ENCODE data around the gene HNF4A. TPM values are rescaled to one million over a fixed set of nuclear protein-coding genes. Genes with fewer than 3 reads are reported as not detected.
A peak's percentile ranks its signal among the peaks of the same experiment; 100 is the strongest.

Gene HNF4A
- total and polyA plus RNA-seq, 2 of the 13 experiments (the other 11 are each of a cell fraction or from before 2014, with no cell fraction given): 80.9 to 169 TPM

DNA sequence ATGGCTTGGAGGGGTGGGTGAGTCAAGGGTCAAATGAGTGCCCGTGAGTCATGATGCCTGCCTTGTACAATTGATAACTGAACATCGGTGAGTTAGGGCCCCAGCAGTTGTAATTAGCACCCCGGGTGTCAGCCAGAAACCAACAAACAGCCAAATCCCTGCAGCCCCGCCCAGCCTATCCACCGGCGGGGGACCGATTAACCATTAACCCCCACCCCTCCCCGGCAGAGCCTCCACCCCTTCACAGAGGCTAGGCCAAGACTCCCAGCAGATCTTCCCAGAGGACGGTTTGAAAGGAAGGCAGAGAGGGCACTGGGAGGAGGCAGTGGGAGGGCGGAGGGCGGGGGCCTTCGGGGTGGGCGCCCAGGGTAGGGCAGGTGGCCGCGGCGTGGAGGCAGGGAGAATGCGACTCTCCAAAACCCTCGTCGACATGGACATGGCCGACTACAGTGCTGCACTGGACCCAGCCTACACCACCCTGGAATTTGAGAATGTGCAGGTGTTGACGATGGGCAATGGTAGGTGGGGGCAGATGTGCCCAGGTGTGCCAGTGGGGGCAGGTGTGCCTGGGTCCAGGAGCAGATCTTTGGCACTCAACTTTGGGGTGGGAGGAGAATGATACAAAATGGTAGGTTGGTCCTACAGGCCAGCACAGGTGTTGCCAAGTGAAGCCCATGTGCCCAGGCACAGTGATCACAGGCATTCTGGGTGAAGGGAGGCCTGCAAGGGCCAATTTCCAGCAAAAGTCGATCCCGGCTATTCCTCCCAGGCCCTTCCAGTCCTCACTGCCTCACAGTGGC, 45.7 kb downstream of the HNF4A start (continued):
- TF ChIP-seq HIC2 (CRISPR knock-in tag; IDR thresholded peaks at IDR 0.05; ENCODE audit: low read depth) (peak; percentile 67), KLF13 (CRISPR knock-in tag; IDR thresholded peaks at IDR 0.05) (no peak), ZNF564 (CRISPR knock-in tag; IDR thresholded peaks at IDR 0.05) (peak; percentile 17; the same call in 1 of the 2 replicates), GATAD2A (CRISPR knock-in tag; IDR thresholded peaks at IDR 0.05) (peak; percentile 69; the same call in 1 of the 2 replicates), PBX2 (CRISPR knock-in tag; IDR thresholded peaks at IDR 0.05) (no peak), ZNF816 (CRISPR knock-in tag; IDR thresholded peaks at IDR 0.05; ENCODE audit: borderline replicate concordance) (peak; percentile 79; the same call in 1 of the 2 replicates), TCF12 (IDR thresholded peaks at IDR 0.05) (no peak), TCF12 (CRISPR knock-in tag; IDR thresholded peaks at IDR 0.05) (no peak), SSRP1 (CRISPR knock-in tag; IDR thresholded peaks at IDR 0.05) (no peak; the same call in 1 of the 2 replicates), FOSL2 (CRISPR knock-in tag; IDR thresholded peaks at IDR 0.05) (peak; percentile 84), IRX3 (CRISPR knock-in tag; IDR thresholded peaks at IDR 0.05; ENCODE audit: borderline replicate concordance, low read depth) (no peak), TEF (CRISPR knock-in tag; IDR thresholded peaks at IDR 0.05) (no peak), SYNCRIP (IDR thresholded peaks at IDR 0.05; ENCODE audit: insufficient read depth, low read depth, low read length) (no peak), HNF4G (IDR thresholded peaks at IDR 0.05; ENCODE audit: borderline replicate concordance, low read depth, low read length) (peak; percentile 17; the same call in 1 of the 2 replicates), HNF4G (CRISPR knock-in tag; IDR thresholded peaks at IDR 0.05; ENCODE audit: borderline replicate concordance, low read depth) (peak; percentile 67), RELA (CRISPR knock-in tag; IDR thresholded peaks at IDR 0.05) (no peak), ZNF460 (CRISPR knock-in tag; IDR thresholded peaks at IDR 0.05; ENCODE audit: borderline replicate concordance) (no peak), MAFG (CRISPR knock-in tag; IDR thresholded peaks at IDR 0.05) (no peak), ZZZ3 (CRISPR knock-in tag; IDR thresholded peaks at IDR 0.05; ENCODE audit: borderline replicate concordance) (peak; percentile 31; the same call in 1 of the 2 replicates), EED (CRISPR knock-in tag; IDR thresholded peaks at IDR 0.05) (no peak; the same call in 1 of the 2 replicates), ZNF788 (CRISPR knock-in tag; IDR thresholded peaks at IDR 0.05; ENCODE audit: borderline replicate concordance) (peak; percentile 53)
- TF ChIP-seq, protein P1, sequence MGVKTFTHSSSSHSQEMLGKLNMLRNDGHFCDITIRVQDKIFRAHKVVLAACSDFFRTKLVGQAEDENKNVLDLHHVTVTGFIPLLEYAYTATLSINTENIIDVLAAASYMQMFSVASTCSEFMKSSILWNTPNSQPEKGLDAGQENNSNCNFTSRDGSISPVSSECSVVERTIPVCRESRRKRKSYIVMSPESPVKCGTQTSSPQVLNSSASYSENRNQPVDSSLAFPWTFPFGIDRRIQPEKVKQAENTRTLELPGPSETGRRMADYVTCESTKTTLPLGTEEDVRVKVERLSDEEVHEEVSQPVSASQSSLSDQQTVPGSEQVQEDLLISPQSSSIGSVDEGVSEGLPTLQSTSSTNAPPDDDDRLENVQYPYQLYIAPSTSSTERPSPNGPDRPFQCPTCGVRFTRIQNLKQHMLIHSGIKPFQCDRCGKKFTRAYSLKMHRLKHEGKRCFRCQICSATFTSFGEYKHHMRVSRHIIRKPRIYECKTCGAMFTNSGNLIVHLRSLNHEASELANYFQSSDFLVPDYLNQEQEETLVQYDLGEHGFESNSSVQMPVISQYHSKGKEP (CRISPR knock-in tag; IDR thresholded peaks at IDR 0.05): no peak
